AG04449 (cell line): ENCODE measurements around the gene UTY.
"Not testable (repeated sequence)": the region's sequence is repeated elsewhere in the genome, so short reads cannot be mapped to it uniquely, and the experiment has no call there.

Experiments used
- CTCF ChIA-PET: fragments of 350-600 bp; formaldehyde crosslinking; extraction: SDS; loops from one replicate; lab custom pipeline; 2021; ENCODE audit warnings: antibody characterized with exemption; lab: Yijun Ruan, JAX
- POLR2A ChIA-PET: fragments of 400-600, 350-600 bp; formaldehyde crosslinking; extraction: SDS; loops from one replicate; lab custom pipeline; 2020; ENCODE audit warnings: antibody characterized with exemption, inconsistent platforms; lab: Yijun Ruan, JAX
- DNase-seq: peaks from one replicate; pipeline ENCODE4 v3.0.0-alpha.2; 2010; ENCODE audit warnings: low read depth, low spot score
- H3K4me3 ChIP-seq: 2 replicates; pipeline ENCODE4 v1.5.1; 2011; ENCODE audit warnings: low read depth, mild to moderate bottlenecking, control low read depth, low read length
- TF ChIP-seq, protein P1 (sequence below): IDR thresholded peaks from one replicate; pipeline ENCODE4 v1.5.1; 2011; ENCODE audit warnings: mild to moderate bottlenecking, moderate library complexity, low read length, control low read depth, inconsistent platforms; ENCODE audit not compliant: insufficient read depth; ENCODE audit errors: missing control alignments

UTY gene

DNA sequence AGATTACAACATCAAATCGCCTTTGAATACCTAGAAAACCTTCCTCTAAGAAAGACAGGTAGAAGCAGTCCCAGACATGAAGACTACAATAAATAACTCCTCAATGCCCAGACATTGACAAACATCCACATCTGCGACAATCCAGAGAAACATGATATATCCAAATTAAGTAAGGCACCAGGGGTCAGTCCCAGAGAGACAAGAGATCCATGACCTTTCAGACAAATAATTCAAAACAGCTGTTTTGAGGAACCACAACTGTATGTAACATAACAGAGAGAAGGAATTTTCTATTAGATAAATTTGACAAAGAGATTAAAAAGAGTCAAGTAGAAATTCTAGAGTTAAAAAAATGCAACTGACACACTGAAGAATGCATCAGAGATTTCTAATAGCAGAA lies 200.3 kb downstream of the UTY start:
- no peak for DNase-seq
- ChIA-PET POLR2A (interaction anchor here (0.7 kb wide), 1 partner anchor 185 kb away, joined by 3 read pairs; no protein-coding TSS in a partner anchor), CTCF (no interaction called here)
- no peak overlapping the region for H3K4me3 ChIP-seq
- TF ChIP-seq, protein P1, sequence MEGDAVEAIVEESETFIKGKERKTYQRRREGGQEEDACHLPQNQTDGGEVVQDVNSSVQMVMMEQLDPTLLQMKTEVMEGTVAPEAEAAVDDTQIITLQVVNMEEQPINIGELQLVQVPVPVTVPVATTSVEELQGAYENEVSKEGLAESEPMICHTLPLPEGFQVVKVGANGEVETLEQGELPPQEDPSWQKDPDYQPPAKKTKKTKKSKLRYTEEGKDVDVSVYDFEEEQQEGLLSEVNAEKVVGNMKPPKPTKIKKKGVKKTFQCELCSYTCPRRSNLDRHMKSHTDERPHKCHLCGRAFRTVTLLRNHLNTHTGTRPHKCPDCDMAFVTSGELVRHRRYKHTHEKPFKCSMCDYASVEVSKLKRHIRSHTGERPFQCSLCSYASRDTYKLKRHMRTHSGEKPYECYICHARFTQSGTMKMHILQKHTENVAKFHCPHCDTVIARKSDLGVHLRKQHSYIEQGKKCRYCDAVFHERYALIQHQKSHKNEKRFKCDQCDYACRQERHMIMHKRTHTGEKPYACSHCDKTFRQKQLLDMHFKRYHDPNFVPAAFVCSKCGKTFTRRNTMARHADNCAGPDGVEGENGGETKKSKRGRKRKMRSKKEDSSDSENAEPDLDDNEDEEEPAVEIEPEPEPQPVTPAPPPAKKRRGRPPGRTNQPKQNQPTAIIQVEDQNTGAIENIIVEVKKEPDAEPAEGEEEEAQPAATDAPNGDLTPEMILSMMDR: no peak

DNA sequence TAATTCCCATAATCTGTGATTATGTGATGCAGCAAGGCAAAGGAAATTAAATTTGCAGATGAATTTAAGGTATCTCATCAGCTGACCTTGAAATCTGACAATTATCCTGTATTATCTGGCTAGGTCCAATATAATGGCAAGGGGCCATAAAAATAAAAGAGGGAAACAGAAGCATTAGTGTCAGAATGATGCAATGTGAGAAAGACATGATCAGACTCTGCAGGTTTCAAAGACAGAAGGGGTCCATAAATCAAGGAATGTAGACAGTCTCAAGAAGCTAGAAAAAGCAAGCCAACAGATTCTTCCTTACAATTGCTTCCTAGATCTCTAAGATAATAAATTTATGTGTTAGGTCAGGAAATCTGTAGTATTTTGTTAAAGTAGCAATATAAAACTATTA lies 208.1 kb downstream of the UTY start:
- no peak overlapping the region for H3K4me3 ChIP-seq
- TF ChIP-seq, protein P1: no peak
- no peak for DNase-seq
- ChIA-PET POLR2A (no interaction called here), CTCF (no interaction called here)

DNA sequence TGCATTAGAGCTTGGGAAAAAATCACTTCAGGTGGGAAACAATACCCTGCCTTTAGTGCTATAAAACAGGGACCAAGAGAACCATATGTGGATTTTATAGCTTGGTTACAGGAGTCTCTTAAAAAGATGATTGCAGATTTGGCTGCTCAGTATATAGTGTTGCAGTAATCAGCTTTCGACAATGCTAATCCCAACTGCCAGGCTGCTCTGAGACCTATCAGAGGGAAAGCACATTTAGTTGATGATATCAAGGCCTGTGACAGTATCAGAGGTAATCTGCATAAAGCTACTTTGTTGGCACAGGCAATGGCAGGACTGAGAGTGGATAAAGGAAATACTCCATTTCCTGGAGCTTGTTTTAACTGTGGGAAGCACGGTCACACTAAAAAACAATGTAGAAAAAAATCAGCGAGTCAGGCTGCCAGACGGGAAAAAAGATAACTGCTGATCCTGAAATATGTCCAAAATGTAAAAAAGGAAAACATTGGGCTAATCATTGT lies 225.8 kb downstream of the UTY start:
- DNase-seq, POLR2A ChIA-PET, CTCF ChIA-PET, H3K4me3 ChIP-seq: not testable (repeated sequence)

DNA sequence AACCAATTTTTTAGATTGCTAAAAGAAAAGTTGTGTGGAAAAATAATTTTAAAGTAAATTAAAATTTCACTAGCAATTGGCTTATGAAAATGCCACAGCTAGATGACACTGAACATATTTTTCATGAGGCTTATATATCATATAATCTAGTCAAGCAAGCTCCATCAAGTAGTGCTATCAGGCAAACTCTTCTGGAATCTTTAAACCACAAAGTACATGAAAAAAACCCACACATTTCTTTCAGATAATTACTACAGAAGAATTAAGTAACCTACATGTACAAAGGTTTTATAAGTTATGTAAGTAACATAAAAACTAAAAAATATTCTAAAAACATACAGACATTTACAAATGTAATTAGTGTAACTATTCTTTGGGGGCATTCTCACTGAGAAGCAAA lies 229.4 kb downstream of the UTY start:
- TF ChIP-seq, protein P1: no peak
- H3K4me3 ChIP-seq: no peak overlapping the region
- ChIA-PET POLR2A (no interaction called here), CTCF (no interaction called here)
- DNase-seq: no peak

DNA sequence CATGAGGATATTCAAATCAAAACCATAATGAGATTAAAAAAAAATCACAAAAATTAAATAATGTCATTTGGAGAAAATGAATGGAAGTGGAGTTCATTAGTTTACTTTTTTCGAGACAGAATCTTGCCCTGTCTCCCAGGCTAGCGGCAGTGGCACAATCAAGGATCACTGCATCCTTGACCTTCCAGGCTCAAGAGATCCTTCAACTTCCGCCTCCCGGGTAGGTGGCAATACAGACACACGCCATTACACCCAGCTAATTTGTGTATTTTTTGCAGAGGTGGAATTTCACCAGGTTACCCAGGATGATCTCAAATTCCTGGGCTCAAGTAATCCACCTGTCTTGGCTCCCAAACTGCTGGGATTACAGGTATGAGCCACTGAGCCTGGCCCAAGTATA lies 236.1 kb downstream of the UTY start:
- ChIA-PET POLR2A (no interaction called here), CTCF (no interaction called here)
- TF ChIP-seq, protein P1: no peak
- DNase-seq: no peak
- no peak overlapping the region for H3K4me3 ChIP-seq

DNA sequence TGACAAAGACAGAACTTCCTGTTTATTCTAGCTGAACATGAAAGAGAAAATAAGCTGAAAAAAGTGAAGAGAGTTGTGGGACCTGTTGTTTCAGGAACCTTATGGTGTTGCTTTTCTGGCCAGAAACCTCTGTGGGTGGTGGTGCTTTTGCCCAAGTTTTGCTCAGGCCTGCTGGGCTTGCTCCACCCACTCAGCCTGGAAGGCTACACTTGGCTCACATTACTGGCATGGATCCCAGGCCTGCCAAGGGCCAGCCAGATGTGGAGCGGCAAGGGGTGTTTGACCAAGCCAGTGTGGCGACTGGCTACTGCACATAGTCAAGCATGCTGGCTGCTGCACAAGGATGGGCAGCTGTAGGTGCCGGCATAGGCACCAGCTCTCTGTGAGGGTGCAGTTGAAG lies 245.9 kb downstream of the UTY start:
- H3K4me3 ChIP-seq: no peak overlapping the region
- ChIA-PET POLR2A (no interaction called here), CTCF (interaction anchor here (1.0 kb wide), 1 partner anchor 307 kb away, joined by 3 read pairs; no protein-coding TSS in a partner anchor)
- no peak for DNase-seq
- TF ChIP-seq, protein P1: no peak

DNA sequence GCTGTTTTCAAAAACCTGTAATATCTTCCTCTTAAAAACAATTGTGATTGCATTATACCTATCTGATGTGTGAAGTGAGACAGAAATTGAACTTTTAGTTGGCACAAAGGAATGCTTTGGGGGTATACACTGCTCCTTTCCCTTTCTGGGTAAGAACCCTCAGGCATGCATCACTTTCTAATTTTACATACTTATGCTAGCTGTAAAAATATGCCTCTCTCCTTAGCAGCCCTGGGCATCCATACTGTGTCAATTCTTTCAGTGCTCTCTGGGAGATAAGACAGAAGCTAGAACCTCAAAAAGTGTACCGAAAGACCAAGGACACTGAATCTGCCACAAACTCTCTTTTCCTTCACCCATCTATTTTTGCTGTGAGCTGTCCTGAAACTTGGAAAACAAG lies 246.7 kb downstream of the UTY start:
- no peak for DNase-seq
- TF ChIP-seq, protein P1: no peak
- CTCF ChIA-PET: no interaction called here
- POLR2A ChIA-PET: no interaction called here
- H3K4me3 ChIP-seq: no peak overlapping the region
